Loucy (cell line): Measurements from ENCODE around the gene LSP1.

Experiments used
- EZH2phosphoT487 ChIP-seq: fragments of 200-600 bp; IDR thresholded peaks from 2 replicates; pipeline ENCODE4 v1.6.1; 2018; ENCODE audit warnings: antibody characterized with exemption, mild to moderate bottlenecking, moderate library complexity, borderline replicate concordance
- TF ChIP-seq, protein P1 (sequence below): fragments of 200-600 bp; sonication (generic); conservative IDR thresholded peaks from 2 replicates; pipeline ENCODE4 v1.5.1; 2014; ENCODE audit warnings: mild to moderate bottlenecking, antibody characterized with exemption, low read length

DNA sequence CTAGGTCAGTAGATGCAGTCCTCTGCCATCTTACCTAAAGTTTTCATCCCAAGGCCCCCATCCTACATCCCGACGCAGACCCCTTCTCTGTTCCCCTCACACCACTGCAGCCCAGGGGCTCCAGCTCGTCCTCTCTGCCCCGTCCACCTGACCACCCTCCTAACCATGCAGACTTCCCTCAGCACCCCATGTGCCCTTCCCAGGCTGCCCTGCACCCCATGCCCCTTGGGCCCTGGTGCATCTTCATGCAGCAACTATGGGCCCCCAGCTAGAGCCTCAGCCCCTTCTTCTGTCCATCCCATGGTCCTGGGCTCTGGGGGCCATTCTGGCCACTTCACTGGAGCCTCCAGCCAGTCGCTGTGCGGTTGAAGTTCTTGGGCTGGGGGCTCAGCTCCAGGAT, 35.9 kb downstream of the LSP1 start:
- TF ChIP-seq, protein P1, sequence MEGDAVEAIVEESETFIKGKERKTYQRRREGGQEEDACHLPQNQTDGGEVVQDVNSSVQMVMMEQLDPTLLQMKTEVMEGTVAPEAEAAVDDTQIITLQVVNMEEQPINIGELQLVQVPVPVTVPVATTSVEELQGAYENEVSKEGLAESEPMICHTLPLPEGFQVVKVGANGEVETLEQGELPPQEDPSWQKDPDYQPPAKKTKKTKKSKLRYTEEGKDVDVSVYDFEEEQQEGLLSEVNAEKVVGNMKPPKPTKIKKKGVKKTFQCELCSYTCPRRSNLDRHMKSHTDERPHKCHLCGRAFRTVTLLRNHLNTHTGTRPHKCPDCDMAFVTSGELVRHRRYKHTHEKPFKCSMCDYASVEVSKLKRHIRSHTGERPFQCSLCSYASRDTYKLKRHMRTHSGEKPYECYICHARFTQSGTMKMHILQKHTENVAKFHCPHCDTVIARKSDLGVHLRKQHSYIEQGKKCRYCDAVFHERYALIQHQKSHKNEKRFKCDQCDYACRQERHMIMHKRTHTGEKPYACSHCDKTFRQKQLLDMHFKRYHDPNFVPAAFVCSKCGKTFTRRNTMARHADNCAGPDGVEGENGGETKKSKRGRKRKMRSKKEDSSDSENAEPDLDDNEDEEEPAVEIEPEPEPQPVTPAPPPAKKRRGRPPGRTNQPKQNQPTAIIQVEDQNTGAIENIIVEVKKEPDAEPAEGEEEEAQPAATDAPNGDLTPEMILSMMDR, result no peak
- TF ChIP-seq EZH2phosphoT487, result no peak
